Natural killer cell (primary cell): Measurements from ENCODE around the gene BMPR2. TPM values are rescaled to one million over a fixed set of nuclear protein-coding genes. Genes with fewer than 3 reads are reported as not detected.

ENCODE experiments used
- ATAC-seq, 3 donors: fragments of 150-1000 bp in 2 of 3; fragments of 200-7000 bp in 1 of 3; cut with Tn5 transposase; 1 replicate in 1 of 3; 2 replicates in 2 of 3; pipeline ENCODE4 v1.10.0; 2021; ENCODE audit warnings: mild to moderate bottlenecking in 2 of 3, moderate library complexity in 2 of 3
- DNase-seq, 2 donors: peaks; one replicate each; pipeline versions ENCODE4 v3.0.0 to v3.0.0-alpha.2; 2013 to 2021; ENCODE audit warnings: mixed read lengths in 1 of 2
- H3K27ac ChIP-seq: one replicate; pipeline ENCODE4 v1.5.1; 2013; ENCODE audit warnings: mild to moderate bottlenecking, low read length
- H3K27me3 ChIP-seq: one replicate; pipeline ENCODE4 v1.6.1; 2013; ENCODE audit warnings: low read length; ENCODE audit not compliant: control insufficient read depth, insufficient read depth
- H3K36me3 ChIP-seq: one replicate; pipeline ENCODE4 v1.6.1; 2013; ENCODE audit warnings: low read length; ENCODE audit not compliant: control insufficient read depth, insufficient read depth
- H3K4me1 ChIP-seq: one replicate; pipeline ENCODE4 v1.6.1; 2013; ENCODE audit warnings: low read length; ENCODE audit not compliant: control insufficient read depth, insufficient read depth
- H3K4me3 ChIP-seq: one replicate; pipeline ENCODE4 v1.5.1; 2013; ENCODE audit warnings: low read length
- H3K9me3 ChIP-seq: one replicate; pipeline ENCODE4 v1.6.1; 2013; ENCODE audit warnings: low read length; ENCODE audit not compliant: control insufficient read depth, insufficient read depth
- H3K27ac Mint-ChIP-seq, 2 donors: one replicate each; pipeline ENCODE4 v1.8.0; 2022; ENCODE audit warnings: mild to moderate bottlenecking in 2 of 2, mixed read lengths in 2 of 2, moderate library complexity in 1 of 2
- H3K27me3 Mint-ChIP-seq, 2 donors: one replicate each; pipeline ENCODE4 v1.8.0; 2022; ENCODE audit warnings: low read depth in 2 of 2, mixed read lengths in 2 of 2
- H3K36me3 Mint-ChIP-seq: one replicate; pipeline ENCODE4 v1.8.0; 2022; ENCODE audit warnings: mixed read lengths
- H3K4me1 Mint-ChIP-seq, 2 donors: one replicate each; pipeline ENCODE4 v1.8.0; 2022; ENCODE audit warnings: mixed read lengths in 2 of 2
- H3K4me3 Mint-ChIP-seq: one replicate; pipeline ENCODE4 v1.8.0; 2022; ENCODE audit warnings: mild to moderate bottlenecking, moderate library complexity, mixed read lengths
- H3K9me3 Mint-ChIP-seq, 2 donors: one replicate each; pipeline ENCODE4 v1.8.0; 2022; ENCODE audit warnings: mixed read lengths in 2 of 2
- CTCF ChIP-seq: fragments of 200-600 bp; IDR thresholded peaks from one replicate; pipeline ENCODE4 v1.8.0; 2022; ENCODE audit warnings: antibody characterized with exemption
- WGBS: methylation state at CpG from one replicate; pipeline ENCODE4 v1.1.7; 2013; ENCODE audit warnings: missing lambda C conversion rate; ENCODE audit not compliant: insufficient coverage; 5-methylcytosine and 5-hydroxymethylcytosine counted together
- intact Hi-C: fragments of 100-400 bp; cut with micrococcal nuclease; formaldehyde crosslinking; loops from one replicate; pipeline ENCODE4 v1.14.2; 2022
- total RNA-seq, 4 donors: library from RNA; stranded (reverse); fragments of 120-200 nt in 1 of 4; gene quantifications; one replicate each; pipeline versions ENCODE4 v1.2.3 to v1.2.4, GENCODE V29; 2013 to 2022

The BMPR2 gene
- total RNA-seq, 3 donors from 2014 or later (not counting 1 experiment from before 2014, with no cell fraction given) = 17.8 to 25.5 (median 23.2) TPM

GRCh38 chr2:202555356-202555755 is 179.2 kb downstream of the BMPR2 start:
- TF ChIP-seq CTCF = no peak
- Histone ChIP-seq H3K4me3 (no peak overlapping the region), H3K4me1 (no peaks in the 10 kb centered on the region), H3K36me3 (peaks cover 18% of the 10 kb centered on the region), H3K9me3 (no peaks in the 10 kb centered on the region), H3K27me3 (no peaks in the 10 kb centered on the region), H3K27ac (no peak overlapping the region)
- ATAC-seq = no peak
- peaks cover 10 to 12% of the 10 kb centered on the region in 2 donors for H3K4me1 Mint-ChIP-seq
- no peak for DNase-seq
- H3K4me3 Mint-ChIP-seq = no peak overlapping the region
- peaks cover 20% of the 10 kb centered on the region for H3K36me3 Mint-ChIP-seq
- H3K27me3 Mint-ChIP-seq = no peaks in the 10 kb centered on the region
- intact Hi-C loops = no loop called here
- WGBS = 59% methylated on average over 4 of the region's 4 CpGs
- no peaks in the 10 kb centered on the region for H3K9me3 Mint-ChIP-seq
- H3K27ac Mint-ChIP-seq = peak overlapping the region in 1 of 2 donors; percentile 37

DNA sequence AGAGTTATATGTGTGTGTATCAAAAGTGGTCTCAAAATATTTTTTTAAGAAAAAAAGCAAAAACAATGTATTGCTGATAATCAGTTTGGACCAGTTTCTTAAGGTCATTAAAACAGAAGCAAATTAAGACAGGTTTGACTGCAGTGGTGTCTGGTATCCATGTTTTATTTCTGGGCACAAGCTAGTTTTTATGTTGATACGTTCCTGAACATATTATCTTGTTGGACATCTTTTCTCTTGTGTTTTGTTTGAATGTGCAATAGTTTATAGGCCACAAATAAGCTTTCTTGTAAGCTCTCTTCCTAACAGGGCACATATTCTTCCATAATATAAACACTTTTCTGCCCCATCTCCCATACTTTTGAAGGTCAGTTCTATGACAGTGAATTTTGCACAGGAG is 184.1 kb downstream of the BMPR2 start:
- H3K4me1 ChIP-seq = no peaks in the 10 kb centered on the region
- Mint-ChIP-seq H3K9me3 (no peaks in the 10 kb centered on the region), H3K36me3 (peaks cover 10% of the 10 kb centered on the region), H3K27me3 (no peaks in the 10 kb centered on the region), H3K4me3 (no peak overlapping the region), H3K4me1 (peaks cover 8 to 10% of the 10 kb centered on the region in 2 donors), H3K27ac (no peak overlapping the region)
- intact Hi-C loops = no loop called here
- no peak for DNase-seq
- no peak for ATAC-seq
- H3K27ac ChIP-seq = no peak overlapping the region
- no peaks in the 10 kb centered on the region for H3K27me3 ChIP-seq
- no peaks in the 10 kb centered on the region for H3K9me3 ChIP-seq
- H3K36me3 ChIP-seq = peaks cover 15% of the 10 kb centered on the region
- no peak for TF ChIP-seq CTCF
- WGBS = no CpG with 5 or more reads among the region's 1 CpG
- H3K4me3 ChIP-seq = no peak overlapping the region

DNA sequence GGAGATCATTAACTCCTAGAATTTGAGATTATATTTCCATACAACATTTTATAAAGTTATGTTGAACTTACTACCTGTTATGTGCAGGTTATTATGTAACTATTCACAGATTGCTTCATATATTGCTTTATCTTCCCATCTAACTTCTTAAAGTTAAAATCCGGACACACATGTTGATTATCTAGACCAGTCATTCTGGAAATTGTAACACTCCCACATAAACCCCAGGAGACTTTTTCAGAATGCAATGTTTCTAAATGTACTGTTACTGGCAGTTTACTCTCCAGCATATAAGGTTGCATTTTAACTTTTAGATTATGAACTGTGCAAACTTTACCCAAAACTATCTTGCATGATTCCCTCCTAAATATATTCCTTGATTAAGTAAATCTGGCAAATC is 188.1 kb downstream of the BMPR2 start:
- no peak overlapping the region for H3K27ac Mint-ChIP-seq
- Histone ChIP-seq H3K4me3 (no peak overlapping the region), H3K4me1 (no peaks in the 10 kb centered on the region), H3K9me3 (no peaks in the 10 kb centered on the region), H3K36me3 (peaks cover 5% of the 10 kb centered on the region), H3K27ac (no peak overlapping the region), H3K27me3 (no peaks in the 10 kb centered on the region)
- no peaks in the 10 kb centered on the region for H3K9me3 Mint-ChIP-seq
- intact Hi-C loops = no loop called here
- no peak for TF ChIP-seq CTCF
- DNase-seq = no peak
- H3K4me1 Mint-ChIP-seq = no peaks in the 10 kb centered on the region
- no peaks in the 10 kb centered on the region for H3K27me3 Mint-ChIP-seq
- no peak overlapping the region for H3K4me3 Mint-ChIP-seq
- 92% methylated on average over 1 of the region's 1 CpG for whole genome bisulfite sequencing
- no peak for ATAC-seq
- no peaks in the 10 kb centered on the region for H3K36me3 Mint-ChIP-seq

GRCh38 chr2:202566286-202566685 is 190.2 kb downstream of the BMPR2 start:
- intact Hi-C loops = no loop called here
- no peaks in the 10 kb centered on the region for H3K4me1 Mint-ChIP-seq
- no peaks in the 10 kb centered on the region for H3K9me3 Mint-ChIP-seq
- H3K27ac Mint-ChIP-seq = no peak overlapping the region
- 64% methylated on average over 1 of the region's 2 CpGs for WGBS
- H3K36me3 ChIP-seq = peaks cover 3% of the 10 kb centered on the region
- H3K4me3 ChIP-seq = no peak overlapping the region
- H3K27me3 ChIP-seq = no peaks in the 10 kb centered on the region
- DNase-seq (no peak), ATAC-seq (no peak)
- no peak overlapping the region for H3K4me3 Mint-ChIP-seq
- H3K27me3 Mint-ChIP-seq = no peaks in the 10 kb centered on the region
- no peak for TF ChIP-seq CTCF
- no peaks in the 10 kb centered on the region for H3K4me1 ChIP-seq
- no peaks in the 10 kb centered on the region for H3K36me3 Mint-ChIP-seq
- H3K9me3 ChIP-seq = no peaks in the 10 kb centered on the region
- no peak overlapping the region for H3K27ac ChIP-seq
